ENCODE measurements around the gene RTCB. TPM values are rescaled to one million over a fixed set of nuclear protein-coding genes. Genes with fewer than 3 reads are reported as not detected.

The RTCB gene
- total and polyA plus RNA-seq, 10 donors = 33.8 to 75.9 (median 61.0) TPM

- H3K27me3 ChIP-seq (replicated peaks in 1 of 7) = no peaks in the 10 kb centered on the region
- WGBS, 5 donors = 73 to 87% (median 80%) methylated on average over 4 of the region's 4 CpGs
- DNase-seq = no peak
- no peaks in the 10 kb centered on the region for H3K9me3 ChIP-seq
- H3K27ac ChIP-seq = no peak overlapping the region
- TF ChIP-seq CTCF (IDR thresholded peaks at IDR 0.05 in 8 of 11, conservative IDR thresholded peaks at IDR 0.05 in 3 of 11) (peak in 6 of 11 experiments; percentile 12 to 38 (median 18)), POLR2AphosphoS5 (IDR thresholded peaks at IDR 0.05) (no peak), POLR2A (IDR thresholded peaks at IDR 0.05) (no peak)
- H3K4me1 ChIP-seq = no peaks in the 10 kb centered on the region
- no peak overlapping the region for H3K4me3 ChIP-seq
- intact Hi-C loops (cut with DNase I; ENCODE audit: low total_unique reads) = no loop called here
- H3K36me3 ChIP-seq = peaks cover 2 to 99% (median 90%) of the 10 kb centered on the region in 6 donors
Measured at GRCh38 chr22:32389685-32390084, 22.4 kb downstream of the RTCB start.

- Histone ChIP-seq H3K9me3 (no peaks in the 10 kb centered on the region), H3K4me1 (no peaks in the 10 kb centered on the region), H3K27me3 (replicated peaks in 1 of 7) (no peaks in the 10 kb centered on the region), H3K27ac (no peak overlapping the region), H3K36me3 (peaks cover 0 to 59% (median 50%) of the 10 kb centered on the region in 6 donors), H3K4me3 (no peak overlapping the region)
- 90 to 100% (median 100%) methylated on average over 1 of the region's 1 CpG for WGBS, 5 donors
- no peak for TF ChIP-seq POLR2A (IDR thresholded peaks at IDR 0.05)
- no peak for TF ChIP-seq CTCF (IDR thresholded peaks at IDR 0.05 in 8 of 11, conservative IDR thresholded peaks at IDR 0.05 in 3 of 11)
- TF ChIP-seq POLR2AphosphoS5 (IDR thresholded peaks at IDR 0.05) = no peak
- no peak for DNase-seq
- intact Hi-C loops (cut with DNase I; ENCODE audit: low total_unique reads) = no loop called here
Measured at GRCh38 chr22:32385681-32386080, 26.4 kb downstream of the RTCB start.

- intact Hi-C loops (cut with DNase I; ENCODE audit: low total_unique reads) = no loop called here
- Histone ChIP-seq H3K9me3 (no peaks in the 10 kb centered on the region), H3K36me3 (peaks cover 0 to 12% (median 8%) of the 10 kb centered on the region in 6 donors), H3K27me3 (replicated peaks in 1 of 7) (no peaks in the 10 kb centered on the region), H3K4me1 (no peaks in the 10 kb centered on the region), H3K4me3 (no peak overlapping the region), H3K27ac (no peak overlapping the region)
- TF ChIP-seq CTCF (IDR thresholded peaks at IDR 0.05 in 8 of 11, conservative IDR thresholded peaks at IDR 0.05 in 3 of 11) = no peak
- no peak for TF ChIP-seq POLR2AphosphoS5 (IDR thresholded peaks at IDR 0.05)
- TF ChIP-seq POLR2A (IDR thresholded peaks at IDR 0.05) = no peak
- WGBS, 5 donors = 75 to 85% (median 81%) methylated on average over 5 of the region's 5 CpGs
- no peak for DNase-seq
Measured at GRCh38 chr22:32380991-32381390, 31.1 kb downstream of the RTCB start.

- H3K27ac ChIP-seq = no peak overlapping the region
- H3K9me3 ChIP-seq = no peaks in the 10 kb centered on the region
- no peaks in the 10 kb centered on the region for H3K27me3 ChIP-seq (replicated peaks in 1 of 7)
- H3K4me3 ChIP-seq = no peak overlapping the region
- no peak for TF ChIP-seq POLR2A (IDR thresholded peaks at IDR 0.05)
- TF ChIP-seq CTCF (IDR thresholded peaks at IDR 0.05 in 8 of 11, conservative IDR thresholded peaks at IDR 0.05 in 3 of 11) = peak in 8 of 11 experiments; percentile 21 to 55 (median 38)
- 50 to 72% (median 69%) methylated on average over 3 to 4 of the region's 4 CpGs for WGBS, 5 donors
- H3K36me3 ChIP-seq = no peaks in the 10 kb centered on the region
- intact Hi-C loops (cut with DNase I; ENCODE audit: low total_unique reads) = no loop called here
- DNase-seq = no peak
- no peaks in the 10 kb centered on the region for H3K4me1 ChIP-seq
Measured at GRCh38 chr22:32378707-32379272, 33.3 kb downstream of the RTCB start.
